Brain microvascular endothelial cell (primary cell): ENCODE data around the gene SYNGR4.

Experiments
- DNase-seq: peaks from one replicate; pipeline ENCODE4 v3.0.0-alpha.2; 2020
- H3K27ac ChIP-seq: fragments of 250-450 bp; sonication (Bioruptor Pico); 2 replicates; pipeline ENCODE4 v1.5.1; 2020; ENCODE audit warnings: mild to moderate bottlenecking, moderate library complexity
- H3K27me3 ChIP-seq: fragments of 250-450 bp; sonication (Bioruptor Pico); replicated peaks from 2 replicates; pipeline ENCODE4 v1.5.1; 2020; ENCODE audit warnings: mild to moderate bottlenecking
- H3K36me3 ChIP-seq: fragments of 250-450 bp; sonication (Bioruptor Pico); replicated peaks from 2 replicates; pipeline ENCODE4 v1.5.1; 2020; ENCODE audit warnings: mild to moderate bottlenecking
- H3K4me3 ChIP-seq: 2 replicates; pipeline ENCODE4 v1.5.1; 2011; ENCODE audit warnings: low read depth, mild to moderate bottlenecking, control low read depth, low read length, moderate library complexity
- CTCF ChIP-seq: IDR thresholded peaks from 2 replicates; pipeline ENCODE4 v1.5.1; 2011; ENCODE audit warnings: low read depth, mild to moderate bottlenecking, moderate library complexity, low read length, control low read depth, inconsistent platforms; ENCODE audit errors: missing control alignments
- in situ Hi-C: cut with HindIII; loops from 2 replicates; pipeline ENCODE4 v1.10.0; 2017; ENCODE audit warnings: low sequenced_read_pairs, low pct_ligation_motif_present

SYNGR4 gene

GRCh38 chr19:48396016-48396823 lies 32.1 kb downstream of the SYNGR4 start:
- H3K27me3 ChIP-seq = peaks cover 8% of the 10 kb centered on the region
- no peak overlapping the region for H3K27ac ChIP-seq
- no peak for TF ChIP-seq CTCF
- H3K4me3 ChIP-seq = no peak overlapping the region
- in situ Hi-C loops = no loop called here
- DNase-seq = no peak
- H3K36me3 ChIP-seq = no peaks in the 10 kb centered on the region

GRCh38 chr19:48396824-48397176 lies 32.6 kb downstream of the SYNGR4 start:
- H3K36me3 ChIP-seq = no peaks in the 10 kb centered on the region
- no peak overlapping the region for H3K4me3 ChIP-seq
- DNase-seq = no peak
- no peak overlapping the region for H3K27ac ChIP-seq
- H3K27me3 ChIP-seq = peaks cover 8% of the 10 kb centered on the region
- TF ChIP-seq CTCF = no peak
- in situ Hi-C loops = no loop called here

- no peaks in the 10 kb centered on the region for H3K36me3 ChIP-seq
- peaks cover 8% of the 10 kb centered on the region for H3K27me3 ChIP-seq
- no peak for TF ChIP-seq CTCF
- peak overlapping the region; percentile 59 for H3K4me3 ChIP-seq
- in situ Hi-C loops = no loop called here
- DNase-seq = no peak
- no peak overlapping the region for H3K27ac ChIP-seq
Observed at GRCh38 chr19:48397263-48398101, 33.3 kb downstream of the SYNGR4 start.

- H3K4me3 ChIP-seq = peak overlapping the region; percentile 59
- H3K36me3 ChIP-seq = no peaks in the 10 kb centered on the region
- DNase-seq = no peak
- in situ Hi-C loops = no loop called here
- peaks cover 8% of the 10 kb centered on the region for H3K27me3 ChIP-seq
- TF ChIP-seq CTCF = no peak
- peak overlapping the region; percentile 26 for H3K27ac ChIP-seq
Observed at GRCh38 chr19:48398102-48398374, 33.9 kb downstream of the SYNGR4 start.

- Histone ChIP-seq H3K36me3 (no peaks in the 10 kb centered on the region), H3K27me3 (peaks cover 8% of the 10 kb centered on the region), H3K27ac (peak overlapping the region; percentile 39), H3K4me3 (peak overlapping the region; percentile 59)
- TF ChIP-seq CTCF = no peak
- in situ Hi-C loops = no loop called here
- peak; percentile 63 for DNase-seq
Observed at GRCh38 chr19:48398375-48399235, 34.4 kb downstream of the SYNGR4 start.
